ENCODE data around the gene MAGI2. TPM values are rescaled to one million over a fixed set of nuclear protein-coding genes. Genes with fewer than 3 reads are reported as not detected.

MAGI2 gene
- total RNA-seq, 1 experiment from 2014 or later = 14.3 TPM

- Mint-ChIP-seq H3K27ac (peak overlapping the region in 1 of 3 experiments; percentile 23; a peak in 1 of 7 replicates), H3K4me1 (no peaks in the 10 kb centered on the region), H3K4me3 (no peak overlapping the region), H3K9me3 (no peaks in the 10 kb centered on the region), H3K36me3 (ENCODE audit: insufficient read depth in 1 of 3, low read depth in 3 of 3) (no peaks in the 10 kb centered on the region; a peak in 1 of 7 replicates), H3K27me3 (ENCODE audit: low read depth) (no peaks in the 10 kb centered on the region)
- no peak overlapping the region for H2BK12ac ChIP-seq (ENCODE audit: insufficient read length, low read depth, low read length)
- DNase-seq = no peak
- H4K20me1 ChIP-seq (ENCODE audit: control insufficient read depth, insufficient read depth, insufficient read length) = no peaks in the 10 kb centered on the region
- H2BK20ac ChIP-seq (ENCODE audit: low read depth, low read length, poor library complexity, severe bottlenecking) = no peak overlapping the region
- H2AFZ ChIP-seq (ENCODE audit: low read length) = no peak overlapping the region
- H3K18ac ChIP-seq (ENCODE audit: insufficient read length, low read depth, low read length) = no peak overlapping the region
- H3K23ac ChIP-seq (ENCODE audit: insufficient read length, low read depth, low read length) = no peak overlapping the region
- H3K56ac ChIP-seq (ENCODE audit: insufficient read length, low read depth, low read length) = no peak overlapping the region
- no peaks in the 10 kb centered on the region for H3K23me2 ChIP-seq (ENCODE audit: insufficient read length, low read depth, low read length, poor library complexity, severe bottlenecking)
- no peak overlapping the region for H4K8ac ChIP-seq (replicated peaks; ENCODE audit: insufficient read length, low read depth, low read length)
- no peak overlapping the region for H2BK5ac ChIP-seq (ENCODE audit: insufficient read length, low read length)
- no peaks in the 10 kb centered on the region for H3K79me2 ChIP-seq (ENCODE audit: insufficient read depth, low read length)
- no CpG with 5 or more reads among the region's 3 CpGs for WGBS (ENCODE audit: extremely low coverage, insufficient read length, low lambda C conversion rate)
- no peak overlapping the region for H3K4ac ChIP-seq (ENCODE audit: low read depth, low read length)
- no peaks in the 10 kb centered on the region for H3K27me3 ChIP-seq (ENCODE audit: insufficient read depth, low read length)
- H4K91ac ChIP-seq (ENCODE audit: insufficient read length, low read depth, low read length) = no peak overlapping the region
- no peak overlapping the region for H3K14ac ChIP-seq (ENCODE audit: insufficient read depth, low read length)
- no peak overlapping the region for H3K4me2 ChIP-seq (ENCODE audit: insufficient read depth, insufficient read length, low read length)
- no peak overlapping the region for H3K27ac ChIP-seq (ENCODE audit: insufficient read length, low read depth, low read length)
- H3K79me1 ChIP-seq (ENCODE audit: insufficient read depth, low read depth, low read length, poor library complexity, severe bottlenecking) = no peaks in the 10 kb centered on the region
- no peak overlapping the region for H2BK120ac ChIP-seq (ENCODE audit: low read depth, low read length, poor library complexity, severe bottlenecking)
- no peak overlapping the region for H2BK15ac ChIP-seq (ENCODE audit: low read depth, low read length)
- H3K4me1 ChIP-seq (ENCODE audit: insufficient read depth, low read length) = no peaks in the 10 kb centered on the region
- TF ChIP-seq, protein P1, sequence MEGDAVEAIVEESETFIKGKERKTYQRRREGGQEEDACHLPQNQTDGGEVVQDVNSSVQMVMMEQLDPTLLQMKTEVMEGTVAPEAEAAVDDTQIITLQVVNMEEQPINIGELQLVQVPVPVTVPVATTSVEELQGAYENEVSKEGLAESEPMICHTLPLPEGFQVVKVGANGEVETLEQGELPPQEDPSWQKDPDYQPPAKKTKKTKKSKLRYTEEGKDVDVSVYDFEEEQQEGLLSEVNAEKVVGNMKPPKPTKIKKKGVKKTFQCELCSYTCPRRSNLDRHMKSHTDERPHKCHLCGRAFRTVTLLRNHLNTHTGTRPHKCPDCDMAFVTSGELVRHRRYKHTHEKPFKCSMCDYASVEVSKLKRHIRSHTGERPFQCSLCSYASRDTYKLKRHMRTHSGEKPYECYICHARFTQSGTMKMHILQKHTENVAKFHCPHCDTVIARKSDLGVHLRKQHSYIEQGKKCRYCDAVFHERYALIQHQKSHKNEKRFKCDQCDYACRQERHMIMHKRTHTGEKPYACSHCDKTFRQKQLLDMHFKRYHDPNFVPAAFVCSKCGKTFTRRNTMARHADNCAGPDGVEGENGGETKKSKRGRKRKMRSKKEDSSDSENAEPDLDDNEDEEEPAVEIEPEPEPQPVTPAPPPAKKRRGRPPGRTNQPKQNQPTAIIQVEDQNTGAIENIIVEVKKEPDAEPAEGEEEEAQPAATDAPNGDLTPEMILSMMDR (conservative IDR thresholded peaks at IDR 0.05) = no peak
- no peak overlapping the region for H3T11ph ChIP-seq (ENCODE audit: low read length)
- H2AK5ac ChIP-seq (ENCODE audit: insufficient read length, low read length) = no peak overlapping the region
- no peak overlapping the region for H4K5ac ChIP-seq (ENCODE audit: insufficient read length, low read depth, low read length)
- no peaks in the 10 kb centered on the region for H3K9me3 ChIP-seq (ENCODE audit: control insufficient read depth, low read depth, low read length)
- no peak overlapping the region for H3K9ac ChIP-seq (ENCODE audit: extremely low read depth, insufficient read length, low read length)
Measured at GRCh38 chr7:78254726-78255055, 1198.8 kb downstream of the MAGI2 start.
